LNCAP (cell line): Measurements from ENCODE around the gene KIF1B.

Source experiments
- CTCF ChIP-seq: fragments of 450-650 bp; IDR thresholded peaks from 2 replicates; pipeline ENCODE4 v1.5.1; 2017; ENCODE audit warnings: mild to moderate bottlenecking

Gene KIF1B

GRCh38 chr1:10401281-10401680 is 190.9 kb downstream of the KIF1B start:
- TF ChIP-seq CTCF = no peak

DNA sequence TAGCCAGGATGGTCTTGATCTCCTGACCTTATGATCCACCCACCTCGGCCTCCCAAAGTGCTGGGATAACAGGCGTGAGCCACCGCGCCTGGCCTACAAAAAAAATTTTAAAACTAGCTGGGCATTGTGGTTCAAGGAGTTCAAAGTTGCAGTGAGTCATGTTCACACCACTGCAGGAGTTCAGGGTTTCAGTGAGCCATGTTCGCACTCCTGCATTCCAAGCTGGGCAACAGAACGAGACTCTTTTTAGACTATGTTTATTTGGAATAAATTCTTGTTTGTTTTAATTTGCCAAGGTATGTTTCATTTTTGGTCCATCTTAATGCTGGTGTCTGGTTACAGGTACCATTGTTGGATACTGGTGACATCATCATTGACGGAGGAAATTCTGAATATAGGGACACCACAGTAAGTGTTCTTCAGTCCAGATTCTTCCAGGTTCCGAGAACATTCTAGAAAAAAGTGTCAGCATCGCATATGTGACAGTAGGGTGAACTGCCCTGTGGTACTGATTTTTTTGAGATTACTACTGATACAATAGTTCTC is 192.4 kb downstream of the KIF1B start:
- TF ChIP-seq CTCF = no peak

DNA sequence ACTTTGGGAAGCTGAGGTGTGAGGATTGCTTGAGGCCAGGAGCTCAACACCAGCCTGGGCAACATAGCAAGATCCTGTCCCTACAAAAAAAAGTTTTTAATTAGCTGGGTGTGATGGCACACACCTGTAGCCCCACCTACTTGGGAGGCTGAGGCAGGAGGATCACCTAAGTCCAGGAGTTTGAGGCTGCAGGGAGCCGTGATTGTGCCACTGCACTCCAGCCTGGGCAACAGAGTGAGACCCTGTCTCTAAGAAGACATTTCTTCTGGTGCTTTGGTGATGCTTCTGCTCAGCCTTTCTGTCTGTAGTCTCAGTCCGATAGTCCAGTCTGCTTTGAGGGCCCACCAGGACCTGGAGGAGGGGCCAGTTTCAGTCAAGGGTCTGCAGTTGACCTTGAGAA is 196.8 kb downstream of the KIF1B start:
- TF ChIP-seq CTCF = no peak

GRCh38 chr1:10415211-10415930 is 205.0 kb downstream of the KIF1B start:
- no peak for TF ChIP-seq CTCF

DNA sequence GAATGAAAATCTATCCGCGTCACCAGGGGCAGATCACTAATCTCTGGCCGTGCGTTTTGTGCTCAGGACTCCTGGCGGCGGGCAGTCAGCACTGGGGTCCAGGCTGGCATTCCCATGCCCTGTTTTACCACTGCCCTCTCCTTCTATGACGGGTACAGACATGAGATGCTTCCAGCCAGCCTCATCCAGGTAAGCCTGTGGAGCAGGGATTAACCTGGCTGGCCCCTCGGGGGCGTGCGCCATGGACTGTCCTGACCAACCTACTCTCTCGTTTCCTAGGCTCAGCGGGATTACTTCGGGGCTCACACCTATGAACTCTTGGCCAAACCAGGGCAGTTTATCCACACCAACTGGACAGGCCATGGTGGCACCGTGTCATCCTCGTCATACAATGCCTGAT is 209.0 kb downstream of the KIF1B start:
- no peak for TF ChIP-seq CTCF

DNA sequence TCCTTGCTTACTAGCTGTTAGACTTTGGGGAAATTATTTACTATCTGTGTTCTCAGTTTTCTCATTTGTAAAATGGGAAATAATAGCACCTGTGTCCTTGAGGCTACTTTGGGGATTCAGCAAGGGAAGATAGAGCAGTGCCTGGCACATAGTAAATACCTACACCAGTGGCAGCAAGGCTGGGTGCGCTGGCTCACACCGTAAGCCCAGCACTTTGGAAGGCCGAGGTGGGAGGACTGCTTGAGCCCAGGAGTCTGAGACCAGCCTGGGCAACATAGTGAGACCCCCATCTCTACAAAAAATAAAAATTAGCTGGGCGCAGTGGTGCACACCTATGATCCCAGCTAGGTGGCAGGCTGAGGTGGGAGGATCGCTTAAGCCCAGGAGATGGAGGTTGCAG is 211.3 kb downstream of the KIF1B start:
- no peak for TF ChIP-seq CTCF

DNA sequence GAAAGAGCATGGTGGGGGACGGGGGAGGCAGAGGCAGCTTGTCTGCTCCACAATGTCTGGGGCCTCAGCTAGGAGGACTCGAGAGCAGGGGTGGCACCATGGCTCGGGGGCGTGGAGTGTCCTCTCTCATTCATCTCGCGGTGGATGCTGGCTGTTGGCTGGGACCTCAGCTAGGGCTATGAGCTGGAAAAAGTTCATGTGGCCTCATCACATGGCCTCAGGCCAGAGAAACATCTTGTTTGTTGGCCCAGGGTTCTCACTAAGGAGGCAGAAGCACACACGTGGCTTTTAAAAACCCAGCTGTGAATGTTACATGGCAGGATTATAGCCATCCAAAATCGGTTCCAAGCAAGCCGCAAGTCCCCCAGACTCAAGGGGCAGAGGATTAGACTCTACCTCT is 213.7 kb downstream of the KIF1B start:
- TF ChIP-seq CTCF = no peak

DNA sequence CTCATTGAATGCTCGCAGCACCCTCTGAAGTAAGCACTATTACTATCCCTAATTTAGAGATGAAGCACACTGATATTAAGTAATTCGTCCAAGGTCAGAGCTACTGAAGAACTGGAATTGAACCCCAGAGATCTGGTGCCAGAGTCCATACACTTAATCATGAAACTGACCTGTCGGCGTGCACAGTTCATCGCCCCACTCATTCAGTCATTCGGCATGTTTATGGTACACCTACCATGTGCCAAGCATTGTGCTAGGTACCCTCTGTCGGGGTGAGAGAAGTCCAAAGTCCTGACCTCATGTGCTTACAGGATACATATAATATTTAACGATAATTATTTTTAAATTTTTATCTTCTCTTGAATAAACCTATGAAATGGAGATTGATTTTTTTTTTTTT is 214.3 kb downstream of the KIF1B start:
- no peak for TF ChIP-seq CTCF
